A673 (cell line): ENCODE data around the gene RICTOR.

Experiments used
- CTCF ChIP-seq: fragments of 300-800, 200-600 bp; sonication (generic); conservative IDR thresholded peaks from 2 replicates; pipeline ENCODE4 v1.5.1; 2017; ENCODE audit warnings: low read depth, mild to moderate bottlenecking, antibody characterized with exemption, low read length, moderate library complexity, mixed read lengths
- EZH2 ChIP-seq: fragments of 200-600 bp; sonication (generic); IDR thresholded peaks from 2 replicates; pipeline ENCODE4 v1.6.1; 2017; ENCODE audit warnings: borderline replicate concordance, low read depth, mild to moderate bottlenecking, mixed read lengths, antibody characterized with exemption, low read length; ENCODE audit not compliant: poor library complexity, severe bottlenecking

GRCh38 chr5:39072925-39073766, 1.1 kb downstream of the RICTOR start:
- TF ChIP-seq CTCF (no peak), EZH2 (no peak)
